ENCODE data around the gene DCTPP1.

Gene DCTPP1

GRCh38 chr16:30447512-30448226 lies 17.8 kb upstream of the DCTPP1 start:
- no peak for DNase-seq (ENCODE audit: low spot score)

DNA sequence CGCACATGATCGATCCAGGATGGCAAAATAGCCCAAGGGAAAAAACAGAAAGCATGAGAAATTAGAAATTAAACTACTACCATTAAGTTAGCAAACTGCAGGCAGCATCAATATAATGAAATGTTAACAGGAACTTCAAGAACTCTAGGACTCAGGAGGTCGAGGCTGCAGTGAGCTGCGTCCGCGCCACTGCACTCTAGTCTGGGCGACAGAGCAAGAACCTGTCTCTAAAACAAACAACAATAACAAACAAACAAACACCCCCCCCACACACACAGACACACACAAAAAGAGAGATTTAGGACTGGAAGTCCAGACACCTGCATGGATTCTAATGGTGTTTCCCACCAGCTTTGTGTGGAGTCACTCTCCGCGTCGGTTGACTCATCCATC lies 16.4 kb upstream of the DCTPP1 start:
- DNase-seq (ENCODE audit: low spot score): no peak

- DNase-seq (ENCODE audit: low spot score): peak; percentile 98
Measured at GRCh38 chr16:30445408-30446202, 15.8 kb upstream of the DCTPP1 start, which contains the start of gene SEPHS2. Gene SEPHS2, minus strand, starts transcription at chr16:30445874. Its CDS starts 147 bp downstream, at chr16:30445727.

DNA sequence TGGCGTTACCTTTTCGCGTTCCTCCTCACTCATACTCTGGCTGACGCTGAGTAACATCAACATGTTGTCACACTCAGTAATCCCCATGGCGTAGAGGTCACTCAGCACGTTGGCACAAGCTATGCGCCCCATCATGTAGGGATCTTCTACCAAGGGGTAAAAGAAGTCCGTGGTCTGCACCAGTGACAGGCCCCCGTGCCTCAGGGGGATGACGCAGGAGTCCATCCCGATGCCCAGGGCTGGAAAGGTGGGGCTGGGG lies 15.2 kb upstream of the DCTPP1 start:
- no peak for DNase-seq (ENCODE audit: low spot score)

- no peak for DNase-seq (ENCODE audit: low spot score)
Measured at GRCh38 chr16:30444231-30445148, 14.7 kb upstream of the DCTPP1 start.

GRCh38 chr16:30443631-30444030 lies 13.8 kb upstream of the DCTPP1 start:
- DNase-seq (ENCODE audit: low spot score): no peak

DNA sequence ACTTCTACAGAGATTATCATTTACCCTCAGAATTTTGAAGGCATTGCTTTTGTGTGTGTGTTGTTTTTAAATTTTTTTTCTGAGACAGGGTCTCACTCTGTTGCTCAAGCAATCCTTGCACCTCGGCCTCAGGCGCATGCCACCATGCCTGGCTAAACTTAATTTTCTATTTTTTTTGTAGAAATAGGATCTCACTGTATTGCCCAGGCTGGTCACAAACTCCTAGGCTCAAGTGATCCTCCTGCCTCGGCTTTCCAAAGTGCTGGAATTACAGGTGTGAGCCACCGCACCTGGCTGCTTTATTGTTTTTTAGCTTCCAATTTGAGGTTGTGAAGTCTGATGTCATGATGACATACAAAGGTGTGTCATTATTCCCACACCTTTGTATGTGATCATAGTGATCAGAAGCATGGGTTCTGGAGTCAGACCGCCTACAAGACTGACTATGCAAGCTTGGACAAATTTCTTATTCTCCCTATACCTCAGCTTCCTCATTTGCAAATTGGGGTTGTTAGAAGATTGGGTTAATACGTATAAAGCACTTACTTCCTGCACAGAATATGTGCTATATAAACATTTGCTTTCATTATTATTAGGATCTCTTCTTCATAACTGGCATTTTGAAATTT lies 10.0 kb upstream of the DCTPP1 start:
- no peak for DNase-seq (ENCODE audit: low spot score)

DNA sequence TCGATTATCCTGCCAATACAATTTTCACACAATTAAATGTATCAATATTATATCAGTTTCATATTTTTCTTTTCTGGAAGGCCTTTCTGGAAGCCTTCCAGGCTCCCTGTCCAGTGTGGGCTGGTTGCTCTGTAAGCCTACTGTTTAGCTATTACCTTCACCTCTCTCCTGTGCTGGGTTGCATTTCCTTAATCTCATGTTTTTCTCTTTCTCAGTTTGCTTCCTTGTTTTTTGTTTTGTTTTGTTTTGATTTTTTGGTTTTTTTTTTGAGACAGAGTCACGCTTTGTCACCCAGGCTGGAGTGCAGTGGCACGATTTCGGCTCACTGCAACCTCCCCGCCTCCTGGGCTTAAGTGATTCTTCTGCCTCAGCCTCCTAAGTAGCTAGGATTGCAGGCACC lies 9.0 kb upstream of the DCTPP1 start:
- DNase-seq (ENCODE audit: low spot score): no peak

DNA sequence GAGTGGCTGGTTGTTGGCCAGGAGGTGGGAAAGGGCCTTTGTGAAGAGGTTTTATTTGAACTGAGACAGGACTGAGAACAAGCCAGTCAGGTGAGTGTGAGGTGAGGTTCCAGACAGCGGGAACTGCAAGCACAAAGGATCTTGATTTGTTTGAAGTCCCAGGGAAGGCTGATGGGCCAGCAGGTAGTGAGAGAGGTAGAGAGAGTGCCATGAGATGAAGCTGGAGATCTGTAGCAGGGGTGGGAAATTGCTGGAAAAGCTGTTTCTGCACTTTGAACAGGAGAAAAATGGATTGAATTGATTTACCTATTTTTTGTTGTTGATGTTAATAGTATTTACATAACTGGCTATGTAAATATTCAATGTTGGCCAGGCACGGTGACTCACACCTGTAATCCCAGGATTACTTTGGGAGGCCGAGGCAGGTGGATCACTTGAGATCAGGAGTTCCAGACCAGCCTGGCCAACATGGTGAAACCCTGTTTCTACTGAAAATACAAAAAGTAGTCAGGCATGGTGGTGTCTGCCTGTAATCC lies 7.7 kb upstream of the DCTPP1 start:
- no peak for DNase-seq (ENCODE audit: low spot score)

DNA sequence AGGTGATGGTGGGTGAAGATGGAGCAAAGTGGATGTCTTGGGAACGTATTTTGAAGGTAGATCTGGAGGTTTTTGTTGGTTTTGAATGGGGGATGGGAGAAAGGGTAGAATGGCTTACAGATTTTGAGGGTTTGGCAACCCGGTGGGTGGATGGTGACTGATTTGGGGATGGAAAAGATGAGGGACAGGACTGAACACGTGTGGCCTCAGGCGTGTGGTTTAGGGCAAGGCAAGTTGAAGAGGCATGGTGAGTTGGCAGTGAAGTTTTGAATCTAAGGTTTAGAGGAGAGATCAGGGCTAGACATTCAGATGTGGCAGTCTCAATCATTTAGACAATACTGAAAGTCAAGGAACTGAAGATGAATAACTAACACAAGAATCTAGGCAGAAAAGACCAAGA lies 5.0 kb upstream of the DCTPP1 start:
- no peak for DNase-seq (ENCODE audit: low spot score)

DNA sequence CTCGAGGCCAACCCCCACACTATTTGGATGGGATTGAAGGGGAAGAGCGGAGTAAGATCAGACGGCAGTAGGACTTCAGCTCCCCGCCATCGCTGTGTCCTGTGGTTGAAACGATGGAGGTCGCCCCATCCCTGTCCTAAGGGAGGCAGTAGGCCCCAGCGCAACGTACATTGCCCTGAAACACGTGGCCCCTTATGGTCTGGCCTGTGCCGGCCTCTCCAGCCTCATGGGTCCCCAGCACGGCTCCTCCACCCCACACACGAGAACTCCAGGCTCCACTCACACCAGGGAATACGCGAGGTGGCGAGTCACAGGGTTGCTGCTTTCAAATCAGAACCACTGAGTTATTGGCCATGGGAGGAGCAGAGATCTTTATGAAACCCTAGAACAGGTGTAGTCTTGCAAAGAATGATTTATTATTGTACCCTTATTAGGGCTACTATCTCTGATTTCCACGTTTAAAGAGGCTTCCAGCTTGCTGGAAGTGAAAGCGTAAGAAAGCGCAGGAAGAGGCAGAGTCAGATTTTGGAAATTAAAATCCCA lies 669 bp upstream of the DCTPP1 start:
- DNase-seq (ENCODE audit: low spot score): no peak

- DNase-seq (ENCODE audit: low spot score): no peak
Measured at GRCh38 chr16:30429418-30429677, 482 bp downstream of the DCTPP1 start.

DNA sequence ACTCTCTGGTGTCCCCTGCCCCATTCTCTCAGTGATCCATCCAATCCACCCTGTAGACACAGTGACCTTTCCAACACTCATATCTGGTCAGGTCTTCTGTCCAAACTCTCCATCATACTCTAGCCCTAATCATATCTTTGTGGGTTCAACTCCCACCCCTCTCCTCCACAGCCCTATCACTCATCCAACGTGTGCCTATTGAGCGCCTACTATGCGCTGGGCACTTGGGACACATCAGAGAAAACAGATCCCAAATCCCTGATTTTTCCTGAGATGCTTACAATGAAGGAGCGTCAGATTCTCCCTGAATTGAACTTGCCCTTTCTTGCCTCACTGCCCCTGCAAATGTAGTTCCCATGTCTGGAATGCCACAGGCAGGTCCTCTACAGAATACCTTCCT lies 1.8 kb downstream of the DCTPP1 start:
- DNase-seq (ENCODE audit: low spot score): no peak

DNA sequence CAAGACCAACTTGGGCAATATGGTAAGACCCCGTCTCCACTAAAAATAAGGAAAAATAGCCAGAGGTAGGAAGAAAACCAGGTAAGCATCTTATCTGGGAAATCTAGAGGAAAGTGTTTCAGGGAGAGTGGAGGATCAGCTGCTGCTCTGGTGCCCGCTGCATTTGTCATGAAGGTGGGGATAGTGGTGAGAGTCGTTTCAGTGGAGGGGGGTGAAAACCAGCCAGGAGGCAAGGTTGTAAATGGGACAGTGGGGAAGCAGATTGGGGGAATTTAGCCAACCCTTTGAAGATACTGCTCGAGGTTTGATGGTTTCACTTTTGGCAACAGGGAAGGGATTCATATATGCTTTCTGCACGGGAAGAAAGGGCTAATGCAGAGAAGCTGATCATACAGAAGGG lies 8.8 kb downstream of the DCTPP1 start:
- no peak for DNase-seq (ENCODE audit: low spot score)

GRCh38 chr16:30418350-30419181 lies 11.3 kb downstream of the DCTPP1 start:
- DNase-seq (ENCODE audit: low spot score): no peak

DNA sequence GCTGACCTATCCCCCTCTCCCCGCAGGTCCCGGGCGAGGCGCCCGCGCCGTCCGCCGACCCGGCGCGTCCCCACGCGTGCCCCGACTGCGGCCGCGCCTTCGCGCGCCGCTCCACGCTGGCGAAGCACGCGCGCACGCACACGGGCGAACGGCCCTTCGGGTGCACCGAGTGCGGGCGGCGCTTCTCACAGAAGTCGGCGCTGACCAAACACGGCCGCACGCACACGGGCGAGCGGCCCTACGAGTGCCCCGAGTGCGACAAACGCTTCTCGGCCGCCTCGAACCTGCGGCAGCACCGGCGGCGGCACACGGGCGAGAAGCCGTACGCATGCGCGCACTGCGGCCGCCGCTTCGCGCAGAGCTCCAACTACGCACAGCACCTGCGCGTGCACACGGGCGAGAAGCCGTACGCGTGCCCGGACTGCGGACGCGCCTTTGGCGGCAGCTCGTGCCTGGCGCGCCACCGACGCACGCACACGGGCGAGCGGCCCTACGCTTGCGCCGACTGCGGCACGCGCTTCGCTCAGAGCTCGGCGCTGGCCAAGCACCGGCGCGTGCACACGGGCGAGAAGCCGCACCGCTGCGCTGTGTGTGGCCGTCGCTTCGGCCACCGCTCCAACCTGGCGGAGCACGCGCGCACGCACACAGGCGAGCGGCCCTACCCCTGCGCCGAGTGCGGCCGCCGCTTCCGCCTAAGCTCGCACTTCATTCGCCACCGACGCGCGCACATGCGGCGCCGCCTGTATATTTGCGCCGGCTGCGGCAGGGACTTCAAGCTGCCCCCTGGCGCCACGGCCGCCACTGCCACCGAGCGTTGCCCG lies 12.1 kb downstream of the DCTPP1 start:
- peak; percentile 80 for DNase-seq (ENCODE audit: low spot score)

DNA sequence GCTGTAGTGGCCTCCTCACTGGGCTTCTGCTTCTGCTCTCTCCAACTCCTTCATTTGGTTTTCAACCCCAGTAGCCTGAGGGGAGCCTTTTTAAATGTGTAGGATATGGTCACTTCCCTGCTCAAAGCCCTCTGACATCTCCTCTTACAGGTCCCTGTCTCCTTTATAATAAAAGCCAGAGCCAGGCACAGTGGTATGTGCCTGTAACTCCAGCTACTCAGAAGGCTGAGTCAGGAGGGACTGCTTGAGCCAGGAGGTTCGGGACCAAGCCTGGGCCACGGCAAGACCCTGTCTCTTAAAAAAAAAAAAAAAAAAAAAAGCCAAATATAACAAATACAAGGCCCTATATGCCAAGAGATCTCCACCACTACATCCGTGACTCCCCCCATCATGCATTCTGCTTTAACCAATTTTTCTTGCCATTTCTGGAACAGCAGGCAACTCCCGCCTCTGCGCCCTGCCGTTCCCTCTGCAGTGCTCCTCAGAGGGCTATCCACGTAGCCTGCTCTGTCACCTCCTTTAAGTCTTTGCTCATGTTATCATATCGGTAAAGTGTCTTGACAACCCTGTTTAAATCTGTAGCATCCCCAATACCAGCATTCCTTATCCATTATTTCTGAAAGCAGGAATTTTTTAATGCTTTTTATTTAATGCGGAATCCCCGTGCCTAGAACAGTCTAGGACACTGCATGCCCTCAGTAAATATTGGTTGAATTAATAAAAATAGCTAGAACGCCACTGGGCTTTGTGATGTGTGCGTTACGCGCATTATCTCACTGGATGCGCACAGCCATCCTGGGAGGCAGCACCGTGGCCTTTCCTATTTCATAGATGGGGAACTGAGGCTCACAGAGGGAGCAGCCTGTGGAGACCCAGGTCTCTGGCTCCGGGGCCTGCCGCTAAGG lies 13.0 kb downstream of the DCTPP1 start:
- DNase-seq (ENCODE audit: low spot score): no peak

- no peak for DNase-seq (ENCODE audit: low spot score)
Measured at GRCh38 chr16:30416047-30416603, 13.7 kb downstream of the DCTPP1 start.

DNA sequence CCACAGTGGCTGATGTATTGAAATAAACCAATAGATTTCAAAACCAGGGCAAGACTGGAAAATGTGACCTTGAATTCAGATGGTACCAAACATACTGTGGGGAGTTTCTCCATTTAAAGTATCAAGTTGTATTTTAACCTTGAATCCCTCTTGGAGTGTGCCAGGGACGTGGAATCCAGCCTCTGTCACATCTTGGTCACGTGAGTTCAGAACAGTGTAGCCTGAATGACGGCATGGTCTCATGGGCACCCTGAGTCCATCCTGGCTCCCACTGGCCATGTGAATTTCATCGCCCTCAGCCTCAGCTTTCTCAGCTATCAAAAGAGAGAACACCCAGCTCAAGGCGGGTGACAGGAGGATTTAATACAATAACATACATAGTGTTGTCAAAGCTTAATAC lies 15.7 kb downstream of the DCTPP1 start:
- no peak for DNase-seq (ENCODE audit: low spot score)
